ENCODE data around the gene RFX4.

GRCh38 chr12:106719879-106720278, 137.1 kb downstream of the RFX4 start:
- TF ChIP-seq, protein P1, sequence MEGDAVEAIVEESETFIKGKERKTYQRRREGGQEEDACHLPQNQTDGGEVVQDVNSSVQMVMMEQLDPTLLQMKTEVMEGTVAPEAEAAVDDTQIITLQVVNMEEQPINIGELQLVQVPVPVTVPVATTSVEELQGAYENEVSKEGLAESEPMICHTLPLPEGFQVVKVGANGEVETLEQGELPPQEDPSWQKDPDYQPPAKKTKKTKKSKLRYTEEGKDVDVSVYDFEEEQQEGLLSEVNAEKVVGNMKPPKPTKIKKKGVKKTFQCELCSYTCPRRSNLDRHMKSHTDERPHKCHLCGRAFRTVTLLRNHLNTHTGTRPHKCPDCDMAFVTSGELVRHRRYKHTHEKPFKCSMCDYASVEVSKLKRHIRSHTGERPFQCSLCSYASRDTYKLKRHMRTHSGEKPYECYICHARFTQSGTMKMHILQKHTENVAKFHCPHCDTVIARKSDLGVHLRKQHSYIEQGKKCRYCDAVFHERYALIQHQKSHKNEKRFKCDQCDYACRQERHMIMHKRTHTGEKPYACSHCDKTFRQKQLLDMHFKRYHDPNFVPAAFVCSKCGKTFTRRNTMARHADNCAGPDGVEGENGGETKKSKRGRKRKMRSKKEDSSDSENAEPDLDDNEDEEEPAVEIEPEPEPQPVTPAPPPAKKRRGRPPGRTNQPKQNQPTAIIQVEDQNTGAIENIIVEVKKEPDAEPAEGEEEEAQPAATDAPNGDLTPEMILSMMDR (conservative IDR thresholded peaks at IDR 0.05): no peak
- TF ChIP-seq ZFX (IDR thresholded peaks at IDR 0.05): no peak

Measured in C4-2B (cell line).